ENCODE data around the gene CNOT6L. TPM values are rescaled to one million over a fixed set of nuclear protein-coding genes. Genes with fewer than 3 reads are reported as not detected.

The CNOT6L gene
- total RNA-seq, 1 donor from 2014 or later = 22.1 TPM

- H3K36me3 ChIP-seq = no peaks in the 10 kb centered on the region
- no peak overlapping the region for H3K27ac ChIP-seq
- no peaks in the 10 kb centered on the region for H3K4me1 ChIP-seq
- no peaks in the 10 kb centered on the region for H3K9me3 ChIP-seq
- H3K4me3 ChIP-seq = no peak overlapping the region
- no peaks in the 10 kb centered on the region for H3K27me3 ChIP-seq
- no peak for DNase-seq (ENCODE audit: extremely low spot score in 2 of 2)
- intact Hi-C loops (cut with DNase I) = no loop called here
- no peak for TF ChIP-seq POLR2AphosphoS5 (IDR thresholded peaks at IDR 0.05; ENCODE audit: insufficient read depth in 1 of 2, low read depth in 1 of 2)
- TF ChIP-seq POLR2A (IDR thresholded peaks at IDR 0.05) = no peak
- TF ChIP-seq, protein P1, sequence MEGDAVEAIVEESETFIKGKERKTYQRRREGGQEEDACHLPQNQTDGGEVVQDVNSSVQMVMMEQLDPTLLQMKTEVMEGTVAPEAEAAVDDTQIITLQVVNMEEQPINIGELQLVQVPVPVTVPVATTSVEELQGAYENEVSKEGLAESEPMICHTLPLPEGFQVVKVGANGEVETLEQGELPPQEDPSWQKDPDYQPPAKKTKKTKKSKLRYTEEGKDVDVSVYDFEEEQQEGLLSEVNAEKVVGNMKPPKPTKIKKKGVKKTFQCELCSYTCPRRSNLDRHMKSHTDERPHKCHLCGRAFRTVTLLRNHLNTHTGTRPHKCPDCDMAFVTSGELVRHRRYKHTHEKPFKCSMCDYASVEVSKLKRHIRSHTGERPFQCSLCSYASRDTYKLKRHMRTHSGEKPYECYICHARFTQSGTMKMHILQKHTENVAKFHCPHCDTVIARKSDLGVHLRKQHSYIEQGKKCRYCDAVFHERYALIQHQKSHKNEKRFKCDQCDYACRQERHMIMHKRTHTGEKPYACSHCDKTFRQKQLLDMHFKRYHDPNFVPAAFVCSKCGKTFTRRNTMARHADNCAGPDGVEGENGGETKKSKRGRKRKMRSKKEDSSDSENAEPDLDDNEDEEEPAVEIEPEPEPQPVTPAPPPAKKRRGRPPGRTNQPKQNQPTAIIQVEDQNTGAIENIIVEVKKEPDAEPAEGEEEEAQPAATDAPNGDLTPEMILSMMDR (IDR thresholded peaks at IDR 0.05) = no peak
These were observed 108.5 kb downstream of the CNOT6L start for GRCh38 chr4:77710684-77711083.

- Histone ChIP-seq H3K4me3 (no peak overlapping the region), H3K9me3 (no peaks in the 10 kb centered on the region), H3K4me1 (no peaks in the 10 kb centered on the region), H3K27me3 (no peaks in the 10 kb centered on the region), H3K27ac (no peak overlapping the region), H3K36me3 (no peaks in the 10 kb centered on the region)
- DNase-seq (ENCODE audit: extremely low spot score in 2 of 2) = no peak
- intact Hi-C loops (cut with DNase I) = no loop called here
- TF ChIP-seq, protein P1 (IDR thresholded peaks at IDR 0.05) = no peak
- TF ChIP-seq POLR2AphosphoS5 (IDR thresholded peaks at IDR 0.05; ENCODE audit: insufficient read depth in 1 of 2, low read depth in 1 of 2) (no peak), POLR2A (IDR thresholded peaks at IDR 0.05) (no peak)
These were observed 109.1 kb downstream of the CNOT6L start for GRCh38 chr4:77710059-77710458.

- Histone ChIP-seq H3K27ac (no peak overlapping the region), H3K4me3 (no peak overlapping the region), H3K4me1 (no peaks in the 10 kb centered on the region), H3K9me3 (no peaks in the 10 kb centered on the region), H3K36me3 (no peaks in the 10 kb centered on the region), H3K27me3 (no peaks in the 10 kb centered on the region)
- DNase-seq (ENCODE audit: extremely low spot score in 2 of 2) = no peak
- TF ChIP-seq POLR2AphosphoS5 (IDR thresholded peaks at IDR 0.05; ENCODE audit: insufficient read depth in 1 of 2, low read depth in 1 of 2) (no peak), POLR2A (IDR thresholded peaks at IDR 0.05) (no peak)
- TF ChIP-seq, protein P1 (IDR thresholded peaks at IDR 0.05) = no peak
- intact Hi-C loops (cut with DNase I) = no loop called here
These were observed 112.5 kb downstream of the CNOT6L start for GRCh38 chr4:77706717-77707116.

DNA sequence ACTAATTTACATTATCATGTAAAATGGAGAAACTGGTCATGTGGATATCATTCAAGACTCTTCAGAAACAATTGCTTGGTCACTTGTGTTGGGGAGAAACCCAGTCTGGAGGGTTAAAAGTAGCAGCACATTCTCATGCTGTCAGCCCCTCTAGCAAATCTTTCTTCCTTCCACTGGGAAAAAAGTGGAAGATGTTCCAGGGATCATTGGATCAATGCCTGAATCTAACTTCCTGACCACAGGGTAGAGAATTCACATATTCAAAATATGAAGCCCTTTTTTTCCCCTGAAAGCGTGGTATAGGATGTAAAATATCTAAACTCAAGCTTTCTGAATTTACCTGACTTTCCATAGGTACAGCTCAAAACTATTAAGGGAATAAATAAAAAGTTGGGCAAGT lies 115.5 kb downstream of the CNOT6L start:
- Histone ChIP-seq H3K27ac (no peak overlapping the region), H3K27me3 (no peaks in the 10 kb centered on the region), H3K4me3 (no peak overlapping the region), H3K9me3 (no peaks in the 10 kb centered on the region), H3K36me3 (no peaks in the 10 kb centered on the region), H3K4me1 (no peaks in the 10 kb centered on the region)
- intact Hi-C loops (cut with DNase I) = no loop called here
- TF ChIP-seq, protein P1 (IDR thresholded peaks at IDR 0.05) = no peak
- TF ChIP-seq POLR2AphosphoS5 (IDR thresholded peaks at IDR 0.05; ENCODE audit: insufficient read depth in 1 of 2, low read depth in 1 of 2) (no peak), POLR2A (IDR thresholded peaks at IDR 0.05) (no peak)
- DNase-seq (ENCODE audit: extremely low spot score in 2 of 2) = no peak

- DNase-seq (ENCODE audit: extremely low spot score in 2 of 2) = no peak
- Histone ChIP-seq H3K36me3 (no peaks in the 10 kb centered on the region), H3K27me3 (no peaks in the 10 kb centered on the region), H3K4me3 (no peak overlapping the region), H3K27ac (no peak overlapping the region), H3K9me3 (no peaks in the 10 kb centered on the region), H3K4me1 (no peaks in the 10 kb centered on the region)
- TF ChIP-seq POLR2AphosphoS5 (IDR thresholded peaks at IDR 0.05; ENCODE audit: insufficient read depth in 1 of 2, low read depth in 1 of 2) (no peak), POLR2A (IDR thresholded peaks at IDR 0.05) (no peak)
- TF ChIP-seq, protein P1 (IDR thresholded peaks at IDR 0.05) = no peak
- intact Hi-C loops (cut with DNase I) = no loop called here
These were observed 118.0 kb downstream of the CNOT6L start for GRCh38 chr4:77701121-77701520.
